OCI-LY7 (cell line): ENCODE data around the gene CCDC190.

Experiments
- EZH2phosphoT487 ChIP-seq: fragments of 200-600 bp; sonication (generic); IDR thresholded peaks from 2 replicates; pipeline ENCODE4 v1.6.1; 2018; ENCODE audit warnings: low read depth, borderline replicate concordance, mild to moderate bottlenecking, mixed run types, antibody characterized with exemption, low read length, moderate library complexity, mixed read lengths
- TF ChIP-seq, protein P1 (sequence below): fragments of 200-600 bp; sonication (generic); conservative IDR thresholded peaks from 2 replicates; pipeline ENCODE4 v1.5.1; 2014; ENCODE audit warnings: mild to moderate bottlenecking, antibody characterized with exemption, low read length, moderate library complexity, mixed read lengths

DNA sequence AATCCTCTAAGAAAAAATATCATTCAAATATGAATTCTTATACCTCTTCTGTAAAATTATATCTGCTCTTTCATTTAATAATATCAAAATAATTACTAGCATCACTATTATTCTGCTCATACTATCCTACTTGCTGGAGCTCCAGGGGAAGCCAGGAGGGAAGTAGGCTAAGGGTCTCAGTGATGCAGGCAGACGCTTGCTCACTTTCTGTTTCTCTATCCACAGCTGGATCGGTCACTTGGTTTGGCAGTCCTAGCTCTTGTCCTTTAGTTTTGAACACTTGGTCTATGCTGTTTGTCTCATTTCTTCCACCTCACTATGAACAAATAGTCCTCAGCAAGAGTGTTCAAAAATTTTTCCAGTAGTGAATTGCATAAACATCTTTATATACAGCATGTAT is 11.3 kb downstream of the CCDC190 start:
- no peak for TF ChIP-seq EZH2phosphoT487
- TF ChIP-seq, protein P1, sequence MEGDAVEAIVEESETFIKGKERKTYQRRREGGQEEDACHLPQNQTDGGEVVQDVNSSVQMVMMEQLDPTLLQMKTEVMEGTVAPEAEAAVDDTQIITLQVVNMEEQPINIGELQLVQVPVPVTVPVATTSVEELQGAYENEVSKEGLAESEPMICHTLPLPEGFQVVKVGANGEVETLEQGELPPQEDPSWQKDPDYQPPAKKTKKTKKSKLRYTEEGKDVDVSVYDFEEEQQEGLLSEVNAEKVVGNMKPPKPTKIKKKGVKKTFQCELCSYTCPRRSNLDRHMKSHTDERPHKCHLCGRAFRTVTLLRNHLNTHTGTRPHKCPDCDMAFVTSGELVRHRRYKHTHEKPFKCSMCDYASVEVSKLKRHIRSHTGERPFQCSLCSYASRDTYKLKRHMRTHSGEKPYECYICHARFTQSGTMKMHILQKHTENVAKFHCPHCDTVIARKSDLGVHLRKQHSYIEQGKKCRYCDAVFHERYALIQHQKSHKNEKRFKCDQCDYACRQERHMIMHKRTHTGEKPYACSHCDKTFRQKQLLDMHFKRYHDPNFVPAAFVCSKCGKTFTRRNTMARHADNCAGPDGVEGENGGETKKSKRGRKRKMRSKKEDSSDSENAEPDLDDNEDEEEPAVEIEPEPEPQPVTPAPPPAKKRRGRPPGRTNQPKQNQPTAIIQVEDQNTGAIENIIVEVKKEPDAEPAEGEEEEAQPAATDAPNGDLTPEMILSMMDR, result no peak
